Osteoblast (primary cell): ENCODE measurements around the gene SNX9. TPM values are rescaled to one million over a fixed set of nuclear protein-coding genes. Genes with fewer than 3 reads are reported as not detected.

ENCODE experiments used
- DNase-seq: peaks from one replicate; pipeline ENCODE4 v3.0.0; 2011; ENCODE audit warnings: low spot score, mixed read lengths; ENCODE audit not compliant: insufficient read length; ENCODE audit errors: missing footprints
- H2AFZ ChIP-seq: 2 replicates; pipeline ENCODE4 v1.6.0; 2011; ENCODE audit warnings: mild to moderate bottlenecking, low read length
- H3K27ac ChIP-seq: 2 replicates; pipeline ENCODE4 v1.5.1; 2011; ENCODE audit warnings: mild to moderate bottlenecking, low read depth, low read length, moderate library complexity
- H3K27me3 ChIP-seq: 2 replicates; pipeline ENCODE4 v1.6.0; 2012; ENCODE audit warnings: mild to moderate bottlenecking, control low read depth, inconsistent platforms, low read length, moderate library complexity; ENCODE audit not compliant: insufficient read depth
- H3K36me3 ChIP-seq: 2 replicates; pipeline ENCODE4 v1.5.1; 2011; ENCODE audit warnings: mild to moderate bottlenecking, low read length, control low read depth, moderate library complexity; ENCODE audit not compliant: insufficient read depth
- H3K4me1 ChIP-seq: 2 replicates; pipeline ENCODE4 v1.5.1; 2011; ENCODE audit warnings: mild to moderate bottlenecking, low read length, control low read depth, moderate library complexity; ENCODE audit not compliant: insufficient read depth
- H3K4me2 ChIP-seq: 2 replicates; pipeline ENCODE4 v1.6.0; 2011; ENCODE audit warnings: mild to moderate bottlenecking, low read length; ENCODE audit not compliant: insufficient read depth
- H3K4me3 ChIP-seq: fragments of 200-600 bp; sonication (generic); 3 replicates; pipeline ENCODE4 v1.5.1; 2012; ENCODE audit warnings: mild to moderate bottlenecking, low read length, inconsistent platforms; ENCODE audit not compliant: insufficient read depth
- H3K79me2 ChIP-seq: 2 replicates; pipeline ENCODE4 v1.6.0; 2012; ENCODE audit warnings: mild to moderate bottlenecking, low read length, control low read depth, inconsistent platforms; ENCODE audit not compliant: insufficient read depth
- H3K9me3 ChIP-seq: 2 replicates; pipeline ENCODE4 v1.5.1; 2011; ENCODE audit warnings: low read depth, low read length, control low read depth
- H4K20me1 ChIP-seq: 2 replicates; pipeline ENCODE4 v1.6.0; 2012; ENCODE audit warnings: mild to moderate bottlenecking, low read length, control low read depth; ENCODE audit not compliant: insufficient read depth
- total RNA-seq: library from RNA; depleted of rRNA; stranded (reverse); fragments of >200 nt; gene quantifications from 2 replicates; pipeline ENCODE4 v1.2.3, GENCODE V29; 2012
- TF ChIP-seq, protein P1 (sequence below): IDR thresholded peaks from 2 replicates; pipeline ENCODE4 v1.5.1; 2011; ENCODE audit warnings: mild to moderate bottlenecking, low read depth, low read length, moderate library complexity; ENCODE audit errors: extremely low read depth

The SNX9 gene
- total RNA-seq, 1 donor, result 147 TPM

DNA sequence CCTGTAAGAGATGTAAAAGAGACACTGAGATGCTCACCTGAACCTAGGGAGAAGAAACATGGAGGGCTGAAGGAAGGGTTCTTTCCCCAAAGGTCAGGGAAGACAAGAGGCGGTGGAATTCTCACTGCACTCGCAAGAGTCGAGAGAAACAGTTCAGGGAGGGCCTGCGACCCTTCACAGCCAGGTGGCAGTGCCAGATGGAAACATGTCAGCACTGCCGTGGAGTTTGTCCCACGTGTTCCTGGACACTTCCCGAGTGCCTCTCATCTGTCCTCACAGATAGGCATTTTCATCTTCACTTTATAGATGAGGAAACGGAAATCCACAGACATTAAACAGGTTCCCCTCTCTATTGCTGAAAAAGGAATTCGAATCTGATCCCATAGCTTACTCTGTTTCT is 88.2 kb downstream of the SNX9 start:
- TF ChIP-seq, protein P1, sequence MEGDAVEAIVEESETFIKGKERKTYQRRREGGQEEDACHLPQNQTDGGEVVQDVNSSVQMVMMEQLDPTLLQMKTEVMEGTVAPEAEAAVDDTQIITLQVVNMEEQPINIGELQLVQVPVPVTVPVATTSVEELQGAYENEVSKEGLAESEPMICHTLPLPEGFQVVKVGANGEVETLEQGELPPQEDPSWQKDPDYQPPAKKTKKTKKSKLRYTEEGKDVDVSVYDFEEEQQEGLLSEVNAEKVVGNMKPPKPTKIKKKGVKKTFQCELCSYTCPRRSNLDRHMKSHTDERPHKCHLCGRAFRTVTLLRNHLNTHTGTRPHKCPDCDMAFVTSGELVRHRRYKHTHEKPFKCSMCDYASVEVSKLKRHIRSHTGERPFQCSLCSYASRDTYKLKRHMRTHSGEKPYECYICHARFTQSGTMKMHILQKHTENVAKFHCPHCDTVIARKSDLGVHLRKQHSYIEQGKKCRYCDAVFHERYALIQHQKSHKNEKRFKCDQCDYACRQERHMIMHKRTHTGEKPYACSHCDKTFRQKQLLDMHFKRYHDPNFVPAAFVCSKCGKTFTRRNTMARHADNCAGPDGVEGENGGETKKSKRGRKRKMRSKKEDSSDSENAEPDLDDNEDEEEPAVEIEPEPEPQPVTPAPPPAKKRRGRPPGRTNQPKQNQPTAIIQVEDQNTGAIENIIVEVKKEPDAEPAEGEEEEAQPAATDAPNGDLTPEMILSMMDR, result no peak
- no peaks in the 10 kb centered on the region for H3K27me3 ChIP-seq
- no peak overlapping the region for H3K4me2 ChIP-seq
- peaks cover 21% of the 10 kb centered on the region for H3K4me1 ChIP-seq
- peaks cover 9% of the 10 kb centered on the region for H3K79me2 ChIP-seq
- no peaks in the 10 kb centered on the region for H4K20me1 ChIP-seq
- H3K9me3 ChIP-seq, result no peaks in the 10 kb centered on the region
- no peak for DNase-seq
- peaks cover 53% of the 10 kb centered on the region for H3K36me3 ChIP-seq
- H3K27ac ChIP-seq, result peak overlapping the region; percentile 84
- no peak overlapping the region for H3K4me3 ChIP-seq
- H2AFZ ChIP-seq, result no peak overlapping the region

DNA sequence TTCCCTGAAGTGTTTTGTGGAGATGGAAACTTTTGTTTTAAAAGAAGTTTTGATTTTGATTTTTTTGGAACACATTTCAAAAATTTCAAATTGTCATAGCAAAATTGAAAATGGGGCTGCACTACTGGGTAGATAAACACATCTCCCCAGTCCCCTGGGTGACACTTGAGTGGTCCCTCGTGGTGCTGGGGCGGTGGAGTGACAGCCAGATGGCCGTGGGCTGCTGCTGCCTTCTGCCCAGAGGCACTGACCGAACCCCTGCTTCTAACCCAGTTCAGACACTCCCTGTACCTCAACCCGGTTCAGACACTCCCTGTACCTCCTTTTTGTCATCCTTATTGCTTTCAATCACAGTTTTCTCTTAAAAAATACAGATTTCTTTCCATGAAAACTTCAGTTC is 88.7 kb downstream of the SNX9 start:
- Histone ChIP-seq H3K27me3 (no peaks in the 10 kb centered on the region), H3K79me2 (peaks cover 13% of the 10 kb centered on the region), H3K9me3 (no peaks in the 10 kb centered on the region), H2AFZ (no peak overlapping the region), H3K36me3 (peaks cover 53% of the 10 kb centered on the region), H3K4me1 (peaks cover 21% of the 10 kb centered on the region), H4K20me1 (no peaks in the 10 kb centered on the region), H3K27ac (peak overlapping the region; percentile 84), H3K4me3 (no peak overlapping the region), H3K4me2 (peak overlapping the region; percentile 58)
- TF ChIP-seq, protein P1, result no peak
- no peak for DNase-seq

DNA sequence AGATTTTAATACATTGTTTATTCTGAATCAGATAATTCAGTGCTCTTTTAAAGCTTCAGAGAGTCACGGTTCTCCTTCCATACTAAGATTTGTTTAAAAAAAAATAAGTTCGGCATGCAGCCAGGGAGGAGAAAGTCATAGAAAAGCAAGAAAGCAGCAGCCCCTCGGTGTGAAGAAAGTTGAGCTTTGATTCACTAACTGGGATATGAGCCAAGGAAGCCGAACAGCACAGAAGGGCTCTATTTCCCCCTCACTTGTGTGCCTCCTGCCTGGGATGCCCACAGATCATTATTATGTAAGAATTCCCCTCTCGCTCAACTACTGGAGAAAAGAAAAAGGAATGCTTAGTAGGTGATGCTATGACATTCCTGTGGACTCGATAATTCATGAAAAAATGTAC is 89.3 kb downstream of the SNX9 start:
- peak overlapping the region; percentile 58 for H3K4me2 ChIP-seq
- H3K79me2 ChIP-seq, result peaks cover 15% of the 10 kb centered on the region

DNA sequence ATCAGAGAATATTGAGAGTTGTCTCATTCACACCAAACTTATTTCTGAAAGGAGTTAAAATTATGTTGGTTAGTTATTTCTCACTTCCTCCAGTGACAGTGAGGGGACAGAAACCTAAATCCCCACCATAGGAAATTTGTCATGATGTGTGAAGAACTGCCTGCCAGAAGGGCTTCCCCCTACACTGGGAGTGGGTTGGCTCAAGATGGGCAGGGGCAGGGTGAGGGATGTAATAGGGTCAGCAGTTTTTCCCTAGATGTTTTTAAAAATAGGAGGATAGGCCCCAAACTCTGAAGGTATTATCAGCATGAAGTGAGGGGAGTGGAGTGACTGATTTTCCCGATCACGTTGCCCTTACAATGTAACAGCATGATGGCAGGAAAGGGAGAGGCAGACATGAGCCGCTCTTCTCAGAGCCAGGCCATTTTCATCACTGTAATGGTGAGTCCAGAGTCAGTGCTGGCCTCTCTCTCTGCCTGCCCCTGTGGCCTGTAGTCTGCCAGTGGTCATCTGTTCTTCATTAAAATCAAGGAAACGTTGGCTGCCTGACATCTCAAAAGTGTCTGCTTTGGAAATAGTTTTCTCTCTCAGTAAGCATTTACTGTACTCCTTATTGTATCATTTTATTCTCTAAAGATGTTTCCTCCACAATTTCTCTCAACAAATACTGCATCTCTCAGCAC is 98.8 kb downstream of the SNX9 start:
- Histone ChIP-seq H3K4me1 (no peaks in the 10 kb centered on the region), H3K4me3 (no peak overlapping the region), H2AFZ (no peak overlapping the region), H3K9me3 (no peaks in the 10 kb centered on the region), H3K36me3 (peaks cover 68% of the 10 kb centered on the region), H3K27ac (no peak overlapping the region), H4K20me1 (no peaks in the 10 kb centered on the region), H3K4me2 (no peak overlapping the region), H3K79me2 (peaks cover 34% of the 10 kb centered on the region), H3K27me3 (no peaks in the 10 kb centered on the region)
- TF ChIP-seq, protein P1, result no peak
- peak; percentile 73 for DNase-seq

More for the DNA sequence above, 89.3 kb downstream of the SNX9 start:
- peak; percentile 80 for DNase-seq
- TF ChIP-seq, protein P1, result no peak
- Histone ChIP-seq H4K20me1 (no peaks in the 10 kb centered on the region), H3K27ac (peak overlapping the region; percentile 84), H3K4me1 (peaks cover 21% of the 10 kb centered on the region), H3K36me3 (peaks cover 53% of the 10 kb centered on the region), H2AFZ (no peak overlapping the region), H3K9me3 (no peaks in the 10 kb centered on the region), H3K27me3 (no peaks in the 10 kb centered on the region), H3K4me3 (no peak overlapping the region)
